ENCODE results near the gene TBC1D14. TPM values are rescaled to one million over a fixed set of nuclear protein-coding genes. Genes with fewer than 3 reads are reported as not detected.

Gene TBC1D14
- total and polyA plus RNA-seq, 2 of the 8 experiments (the other 6 are each of a cell fraction or from before 2014, with no cell fraction given): 45.6 to 48.2 TPM

- CTCF ChIA-PET (ENCODE audit: partially characterized antibody): interaction anchor here (0.6 to 1.0 kb wide), 2 partner anchors 84 to 112 kb away, joined by 3 read pairs; no protein-coding TSS in a partner anchor
These were observed 48.4 kb downstream of the TBC1D14 start for GRCh38 chr4:6957994-6958393.

More at GRCh38 chr4:6957994-6958393, 48.4 kb downstream of the TBC1D14 start:
- WGBS, 2 experiments (ENCODE audit: extremely low coverage in 1 of 2, insufficient coverage in 1 of 2, insufficient read length in 1 of 2, insufficient replicate concordance in 2 of 2, low coverage in 1 of 2, low lambda C conversion rate in 2 of 2, missing lambda C conversion rate in 1 of 2): 86% methylated on average over 5 of the region's 5 CpGs; no CpG with 5 or more reads in 1 of the 2 experiments
- H3K79me2 ChIP-seq (ENCODE audit: control insufficient read depth in 1 of 2, insufficient read depth in 2 of 2, low read length in 2 of 2): peaks cover 0 to 51% of the 10 kb centered on the region in 2 experiments; a peak in 2 of 4 replicates
- no peak overlapping the region; the same call in 1 of the 2 replicates for H2BK5ac ChIP-seq (ENCODE audit: low read depth, low read length)
- FAIRE-seq (no peak), DNase-seq (ENCODE audit: low read depth in 1 of 2, low spot score in 2 of 2) (peak in 1 of 2 experiments; percentile 39)
- peak overlapping the region; percentile 53; the same call in 1 of the 2 replicates for H4K8ac ChIP-seq (ENCODE audit: extremely low read depth, insufficient read depth, low read length)
- no peak overlapping the region for H4K91ac ChIP-seq (replicated peaks; ENCODE audit: insufficient read length, low read length)
- H3K27ac ChIP-seq (ENCODE audit: low read depth, low read length): no peak overlapping the region
- H2AK5ac ChIP-seq (ENCODE audit: low read depth, low read length): peak overlapping the region; percentile 93
- no peak for TF ChIP-seq CBX5 (IDR thresholded peaks at IDR 0.05; ENCODE audit: low read depth, low read length)
- H3K4me1 ChIP-seq (replicated peaks in 1 of 4; ENCODE audit: control insufficient read depth in 3 of 4, insufficient read depth in 4 of 4, low read length in 3 of 4): peaks cover 0 to 39% (median 32%) of the 10 kb centered on the region in 4 experiments; a peak in 6 of 7 replicates
- no peak overlapping the region for H3K18ac ChIP-seq (ENCODE audit: extremely low read depth, low read length)
- no peak overlapping the region for H3K4me3 ChIP-seq (ENCODE audit: extremely low read depth in 1 of 4, insufficient read depth in 2 of 4, low read depth in 3 of 4, low read length in 4 of 4)
- no peak overlapping the region for H2BK20ac ChIP-seq (ENCODE audit: low read length)
- H2AFZ ChIP-seq (ENCODE audit: low read length): no peak overlapping the region
- POLR2A ChIA-PET (ENCODE audit: partially characterized antibody): interaction anchor here (1.4 kb wide), 1 partner anchor 15 kb away, joined by 3 read pairs; no protein-coding TSS in a partner anchor
- no peaks in the 10 kb centered on the region; the same call in 1 of the 2 replicates for H3K23me2 ChIP-seq (ENCODE audit: low read depth, low read length)
- no peak overlapping the region for H2BK120ac ChIP-seq (replicated peaks; ENCODE audit: low read depth, low read length)
- no peak overlapping the region for H2BK15ac ChIP-seq (ENCODE audit: low read length)
- no peak overlapping the region for H3K14ac ChIP-seq (ENCODE audit: insufficient read length)
- H4K20me1 ChIP-seq (replicated peaks in 1 of 2; ENCODE audit: control insufficient read depth in 1 of 2, insufficient read depth in 2 of 2, low read length in 2 of 2): peaks cover 0 to 6% of the 10 kb centered on the region in 2 experiments
- no peak overlapping the region for H3K4me2 ChIP-seq (ENCODE audit: insufficient read depth in 1 of 2, low read depth in 2 of 2, low read length in 2 of 2)
- H3K4ac ChIP-seq (replicated peaks; ENCODE audit: insufficient read length, low read depth, low read length): no peak overlapping the region
- no peaks in the 10 kb centered on the region for H3K27me3 ChIP-seq (replicated peaks in 1 of 4; ENCODE audit: control insufficient read depth in 3 of 4, extremely low read depth in 1 of 4, insufficient read depth in 3 of 4, low read length in 3 of 4)
- H3K36me3 ChIP-seq (ENCODE audit: control insufficient read depth in 2 of 4, insufficient read depth in 4 of 4, low read length in 3 of 4): no peaks in the 10 kb centered on the region
- H3K9me3 ChIP-seq (ENCODE audit: insufficient read depth in 2 of 2, low read depth in 1 of 2, low read length in 1 of 2): no peaks in the 10 kb centered on the region
- H3K9ac ChIP-seq (replicated peaks in 1 of 4; ENCODE audit: extremely low read depth in 1 of 4, low read depth in 3 of 4, low read length in 3 of 4): no peak overlapping the region
- H2BK12ac ChIP-seq (ENCODE audit: low read depth, low read length): peak overlapping the region; percentile 68; the same call in 1 of the 2 replicates
- H3K56ac ChIP-seq (replicated peaks; ENCODE audit: insufficient read length, low read depth, low read length): no peak overlapping the region
- H3K79me1 ChIP-seq (ENCODE audit: low read depth, low read length): peaks cover 17% of the 10 kb centered on the region
- no peak overlapping the region for H3K23ac ChIP-seq (ENCODE audit: insufficient read length)
- no peak overlapping the region for H4K5ac ChIP-seq (ENCODE audit: insufficient read length, low read depth, low read length)
